GM12891 (cell line): ENCODE results near the gene ACSS3.

Source experiments
- PAX5 ChIP-seq: IDR thresholded peaks from 2 replicates; pipeline ENCODE4 v1.6.1; 2011; ENCODE audit warnings: low read length, moderate library complexity, mild to moderate bottlenecking; ENCODE audit not compliant: insufficient read depth, severe bottlenecking
- POLR2A ChIP-seq: IDR thresholded peaks from 2 replicates; pipeline ENCODE4 v1.6.1; 2011; ENCODE audit warnings: low read depth, low read length, control low read depth
- POLR2AphosphoS5 ChIP-seq: IDR thresholded peaks from 2 replicates; pipeline ENCODE4 v1.6.1; 2011; ENCODE audit warnings: low read depth, low read length, control low read depth
- POU2F2 ChIP-seq: IDR thresholded peaks from 2 replicates; pipeline ENCODE4 v1.6.1; 2011; ENCODE audit warnings: low read depth, mild to moderate bottlenecking, control low read depth, low read length, moderate library complexity
- SPI1 ChIP-seq: IDR thresholded peaks from 2 replicates; pipeline ENCODE4 v1.6.1; 2011; ENCODE audit warnings: low read depth, low read length, control low read depth
- TAF1 ChIP-seq: IDR thresholded peaks from 2 replicates; pipeline ENCODE4 v1.6.1; 2011; ENCODE audit warnings: low read depth, low read length, control low read depth

DNA sequence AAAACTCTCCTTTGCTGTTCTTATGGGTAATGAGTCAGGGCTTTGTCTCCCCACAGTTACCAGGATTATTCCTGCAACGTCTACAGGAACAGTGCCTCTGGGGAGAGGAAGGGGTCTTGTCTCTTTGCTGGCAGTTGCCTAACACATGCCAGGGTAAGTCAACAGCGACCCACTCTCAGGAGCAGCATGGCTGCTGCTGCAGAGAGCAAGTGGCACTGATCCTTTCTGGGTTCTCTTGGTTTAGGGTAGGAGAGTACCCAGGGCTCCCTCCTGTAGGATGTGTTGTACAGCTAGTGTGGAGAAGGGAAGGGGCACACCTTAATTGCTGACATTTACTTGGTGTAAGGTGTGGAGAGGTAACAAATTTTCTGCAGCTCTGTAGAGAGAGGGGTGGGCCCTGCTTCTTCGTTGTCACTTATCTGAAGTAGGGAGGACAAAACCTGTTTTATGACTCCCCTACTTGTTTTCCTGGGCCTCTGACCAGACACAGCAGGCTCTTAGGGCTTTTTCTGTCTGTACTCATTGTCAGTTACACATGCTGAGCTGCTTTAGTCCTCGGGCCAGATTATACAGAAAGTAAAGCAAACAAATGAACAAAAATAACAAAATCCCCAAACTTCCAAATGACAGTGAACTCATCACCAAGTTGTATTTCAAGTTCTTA is 168.2 kb downstream of the ACSS3 start:
- TF ChIP-seq POLR2AphosphoS5 (no peak), POLR2A (no peak), TAF1 (no peak), POU2F2 (no peak), PAX5 (no peak), SPI1 (no peak)
